ENCODE data around the gene WSCD1. TPM values are rescaled to one million over a fixed set of nuclear protein-coding genes. Genes with fewer than 3 reads are reported as not detected.

Gene WSCD1
- total and polyA plus RNA-seq, 7 donors = 4.1 to 17.5 (median 7.1) TPM

- Histone ChIP-seq H3K27me3 (ENCODE audit: insufficient read depth in 3 of 3, low read length in 2 of 3) (no peaks in the 10 kb centered on the region), H3K36me3 (ENCODE audit: insufficient read depth in 1 of 2, low read depth in 1 of 2) (no peaks in the 10 kb centered on the region), H3K9me3 (no peaks in the 10 kb centered on the region), H3K4me1 (no peaks in the 10 kb centered on the region), H3K27ac (no peak overlapping the region), H3K4me3 (no peak overlapping the region)
- ATAC-seq (no peak), DNase-seq (no peak)
- TF ChIP-seq CTCF (IDR thresholded peaks at IDR 0.05) = no peak
- intact Hi-C loops (cut with DNase I) = loop anchor here in 1 of 2 donors (10.0 kb wide), 1 partner anchor 454 kb away; no protein-coding TSS in a partner anchor
- 93 to 96% (median 95%) methylated on average over 5 of the region's 5 CpGs for WGBS, 3 donors
These were observed 21.7 kb upstream of the WSCD1 start for GRCh38 chr17:6048486-6048885.

- 83 to 90% (median 87%) methylated on average over 3 of the region's 3 CpGs for WGBS, 3 donors
These were observed 17.3 kb upstream of the WSCD1 start for GRCh38 chr17:6052926-6053325.

GRCh38 chr17:6054372-6054771, 15.8 kb upstream of the WSCD1 start:
- H3K4me3 ChIP-seq = no peak overlapping the region
- TF ChIP-seq CTCF (IDR thresholded peaks at IDR 0.05) = no peak
- H3K4me1 ChIP-seq = no peaks in the 10 kb centered on the region
- H3K27me3 ChIP-seq (ENCODE audit: insufficient read depth in 3 of 3, low read length in 2 of 3) = no peaks in the 10 kb centered on the region
- intact Hi-C loops (cut with DNase I) = no loop called here
- H3K27ac ChIP-seq = no peak overlapping the region
- DNase-seq = no peak
- 90 to 93% (median 92%) methylated on average over 3 of the region's 3 CpGs for WGBS, 3 donors
- no peaks in the 10 kb centered on the region for H3K9me3 ChIP-seq
- no peaks in the 10 kb centered on the region for H3K36me3 ChIP-seq (ENCODE audit: insufficient read depth in 1 of 2, low read depth in 1 of 2)
- no peak for ATAC-seq

More at GRCh38 chr17:6052926-6053325, 17.3 kb upstream of the WSCD1 start:
- DNase-seq = no peak
- H3K4me1 ChIP-seq = no peaks in the 10 kb centered on the region
- no peak for ATAC-seq
- intact Hi-C loops (cut with DNase I) = no loop called here
- H3K4me3 ChIP-seq = no peak overlapping the region
- no peaks in the 10 kb centered on the region for H3K27me3 ChIP-seq (ENCODE audit: insufficient read depth in 3 of 3, low read length in 2 of 3)
- H3K27ac ChIP-seq = no peak overlapping the region
- no peak for TF ChIP-seq CTCF (IDR thresholded peaks at IDR 0.05)
- H3K9me3 ChIP-seq = no peaks in the 10 kb centered on the region
- no peaks in the 10 kb centered on the region for H3K36me3 ChIP-seq (ENCODE audit: insufficient read depth in 1 of 2, low read depth in 1 of 2)

GRCh38 chr17:6056104-6056503, 14.1 kb upstream of the WSCD1 start:
- Histone ChIP-seq H3K4me1 (no peaks in the 10 kb centered on the region), H3K27ac (no peak overlapping the region), H3K36me3 (ENCODE audit: insufficient read depth in 1 of 2, low read depth in 1 of 2) (no peaks in the 10 kb centered on the region), H3K27me3 (ENCODE audit: insufficient read depth in 3 of 3, low read length in 2 of 3) (no peaks in the 10 kb centered on the region), H3K4me3 (no peak overlapping the region), H3K9me3 (no peaks in the 10 kb centered on the region)
- intact Hi-C loops (cut with DNase I) = no loop called here
- ATAC-seq (no peak), DNase-seq (no peak)
- TF ChIP-seq CTCF (IDR thresholded peaks at IDR 0.05) = no peak
- 90 to 98% (median 98%) methylated on average over 2 of the region's 2 CpGs for WGBS, 3 donors

- Histone ChIP-seq H3K4me1 (no peaks in the 10 kb centered on the region), H3K27me3 (ENCODE audit: insufficient read depth in 3 of 3, low read length in 2 of 3) (no peaks in the 10 kb centered on the region), H3K4me3 (no peak overlapping the region), H3K27ac (no peak overlapping the region), H3K36me3 (ENCODE audit: insufficient read depth in 1 of 2, low read depth in 1 of 2) (no peaks in the 10 kb centered on the region), H3K9me3 (no peaks in the 10 kb centered on the region)
- intact Hi-C loops (cut with DNase I) = no loop called here
- TF ChIP-seq CTCF (IDR thresholded peaks at IDR 0.05) = no peak
- 52 to 77% (median 63%) methylated on average over 8 of the region's 8 CpGs for WGBS, 3 donors
- DNase-seq = no peak
- ATAC-seq = no peak
These were observed 12.6 kb upstream of the WSCD1 start for GRCh38 chr17:6057562-6057961.
